GM23248 (cell line): ENCODE measurements around the gene FPR3.

Source experiments
- EZH2 ChIP-seq: fragments of 200-600 bp; sonication (generic); IDR thresholded peaks from 2 replicates; pipeline ENCODE4 v1.6.1; 2018; ENCODE audit warnings: antibody characterized with exemption, mild to moderate bottlenecking; ENCODE audit not compliant: insufficient read depth, poor library complexity, severe bottlenecking
- EZH2phosphoT487 ChIP-seq: fragments of 200-600 bp; sonication (generic); IDR thresholded peaks from 2 replicates; pipeline ENCODE4 v1.6.1; 2018; ENCODE audit warnings: antibody characterized with exemption, moderate library complexity, mild to moderate bottlenecking, low read depth; ENCODE audit not compliant: insufficient read depth

GRCh38 chr19:51810223-51810622 lies 15.3 kb downstream of the FPR3 start:
- no peak for TF ChIP-seq EZH2
- TF ChIP-seq EZH2phosphoT487 = no peak
